Head of caudate nucleus (tissue), 42 donors: ENCODE results near the gene REEP5.
A peak's percentile ranks its signal among the peaks of the same experiment; 100 is the strongest.
"Not testable (repeated sequence)": the region's sequence is repeated elsewhere in the genome, so short reads cannot be mapped to it uniquely, and the experiment has no call there.

Source experiments
- DNase-seq, 42 donors: peaks; one replicate each; pipeline versions ENCODE4 v3.0.0 to v3.0.0-alpha.2; 2020 to 2021; ENCODE audit warnings: mixed read lengths in 7 of 42
- intact Hi-C: fragments of 100-400 bp; cut with DNase I; formaldehyde crosslinking; loops from one replicate; pipeline ENCODE4 v1.15.0; 2022

Gene REEP5

DNA sequence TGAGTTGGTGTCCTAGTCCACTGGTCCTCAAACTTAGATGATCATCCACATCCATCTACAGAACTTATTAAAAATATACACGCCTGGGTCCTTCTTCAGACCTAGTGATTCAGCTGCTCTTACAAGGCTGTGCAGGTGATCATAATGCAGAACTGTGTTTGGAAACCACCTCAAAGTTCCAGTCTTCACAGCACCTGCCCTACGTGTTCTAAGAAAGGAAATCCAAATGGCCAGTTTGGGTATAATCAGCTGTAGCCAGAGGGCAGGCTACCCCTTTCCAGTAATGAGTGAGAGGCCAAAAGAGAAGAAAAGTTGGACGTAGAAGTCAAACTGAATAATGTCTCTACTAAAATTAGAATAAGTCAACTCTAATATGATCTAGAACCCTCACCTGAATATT, 15.4 kb downstream of the REEP5 start:
- intact Hi-C loops = no loop called here

GRCh38 chr5:112904996-112905395, 17.0 kb downstream of the REEP5 start:
- DNase-seq = peak in 1 of 42 donors; percentile 12
- intact Hi-C loops = not testable (repeated sequence)

More for the DNA sequence above, 15.4 kb downstream of the REEP5 start:
- peak in 1 of 42 donors; percentile 28 for DNase-seq

- intact Hi-C loops = no loop called here
- no peak for DNase-seq
Measured at GRCh38 chr5:112902561-112902960, 19.5 kb downstream of the REEP5 start.

DNA sequence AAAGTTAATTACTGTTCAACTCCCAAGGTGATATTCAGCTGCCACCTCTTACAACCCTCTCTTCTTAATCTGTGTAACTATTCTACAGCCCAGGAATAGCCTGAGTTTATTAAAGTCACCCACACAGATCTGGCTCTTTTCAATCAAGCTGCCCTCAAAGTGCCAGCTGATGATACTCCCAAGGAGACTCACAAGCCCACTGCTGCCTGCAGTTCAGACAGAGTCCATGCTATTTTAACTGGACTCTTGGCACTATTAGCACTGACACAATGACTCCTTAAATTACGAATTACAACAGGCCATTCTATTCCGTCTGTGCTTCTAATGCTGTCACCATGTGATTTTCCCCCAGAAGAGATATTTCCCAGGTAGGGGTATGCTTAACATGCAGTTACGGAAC, 26.3 kb downstream of the REEP5 start:
- DNase-seq = no peak
- intact Hi-C loops = no loop called here

DNA sequence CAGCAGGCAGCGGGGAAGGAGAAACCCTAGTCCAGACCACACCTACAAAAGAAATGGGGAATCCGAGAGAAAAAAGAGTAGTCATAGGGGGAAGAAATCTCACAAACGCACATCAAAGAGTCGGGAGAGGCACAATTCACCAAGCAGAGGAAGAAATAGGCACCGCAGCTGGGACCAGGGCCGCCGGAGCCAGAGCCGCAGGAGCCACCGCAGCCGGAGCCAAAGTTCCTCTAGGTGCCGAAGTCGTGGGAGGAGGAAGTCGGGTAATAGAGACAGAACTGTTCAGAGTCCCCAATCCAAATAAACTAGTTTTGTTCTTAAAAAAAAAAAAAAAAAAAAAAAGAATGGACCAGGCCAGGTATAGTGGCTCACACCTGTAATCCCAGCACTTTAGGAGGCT, 29.3 kb downstream of the REEP5 start:
- intact Hi-C loops = no loop called here
- no peak for DNase-seq

- intact Hi-C loops, DNase-seq: not testable (repeated sequence)
Measured at GRCh38 chr5:112892066-112892465, 30.0 kb downstream of the REEP5 start.

DNA sequence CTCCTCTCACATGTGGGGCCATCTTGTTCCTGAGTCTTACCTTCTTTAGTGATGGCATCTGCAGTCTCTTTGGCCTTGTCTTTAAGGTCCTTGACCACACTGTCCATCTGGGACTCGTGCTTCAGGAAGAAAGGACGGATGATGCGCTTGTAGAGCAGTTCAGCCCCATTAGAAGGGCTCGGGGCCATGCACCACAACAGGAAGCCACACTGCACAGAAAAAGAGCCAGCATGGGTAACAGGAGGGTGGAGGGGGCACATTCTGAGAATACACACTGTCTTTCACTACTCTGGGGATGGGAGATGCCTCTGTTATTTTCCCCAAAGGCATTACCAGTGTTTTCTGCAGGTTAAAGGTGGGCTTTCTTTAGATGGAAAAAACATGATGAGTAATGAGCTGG, 35.1 kb downstream of the REEP5 start:
- intact Hi-C loops = no loop called here
- no peak for DNase-seq

DNA sequence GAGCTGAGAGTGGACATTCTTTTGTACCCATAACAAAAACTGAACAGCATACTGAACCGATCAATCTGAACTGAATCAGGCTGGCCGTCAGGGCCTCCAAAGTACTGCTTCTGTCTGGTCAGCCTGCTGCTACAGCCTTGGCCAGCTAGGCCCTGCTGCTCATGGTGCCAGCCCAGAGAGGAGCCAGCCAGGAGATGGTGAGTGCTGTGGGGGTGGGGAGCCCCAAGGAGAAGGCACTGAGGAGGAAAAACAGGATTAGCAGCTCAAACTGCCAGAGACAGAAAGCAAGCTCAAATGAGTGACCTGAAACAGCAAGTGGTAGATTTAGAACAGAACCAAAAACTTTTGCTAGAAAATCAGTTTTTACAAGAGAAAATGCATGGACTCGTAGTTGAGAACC, 37.0 kb downstream of the REEP5 start:
- intact Hi-C loops = no loop called here
- DNase-seq = peak in 40 of 42 donors; percentile 17 to 80 (median 52)

- intact Hi-C loops = no loop called here
- no peak for DNase-seq
Measured at GRCh38 chr5:112883192-112883591, 38.8 kb downstream of the REEP5 start.

DNA sequence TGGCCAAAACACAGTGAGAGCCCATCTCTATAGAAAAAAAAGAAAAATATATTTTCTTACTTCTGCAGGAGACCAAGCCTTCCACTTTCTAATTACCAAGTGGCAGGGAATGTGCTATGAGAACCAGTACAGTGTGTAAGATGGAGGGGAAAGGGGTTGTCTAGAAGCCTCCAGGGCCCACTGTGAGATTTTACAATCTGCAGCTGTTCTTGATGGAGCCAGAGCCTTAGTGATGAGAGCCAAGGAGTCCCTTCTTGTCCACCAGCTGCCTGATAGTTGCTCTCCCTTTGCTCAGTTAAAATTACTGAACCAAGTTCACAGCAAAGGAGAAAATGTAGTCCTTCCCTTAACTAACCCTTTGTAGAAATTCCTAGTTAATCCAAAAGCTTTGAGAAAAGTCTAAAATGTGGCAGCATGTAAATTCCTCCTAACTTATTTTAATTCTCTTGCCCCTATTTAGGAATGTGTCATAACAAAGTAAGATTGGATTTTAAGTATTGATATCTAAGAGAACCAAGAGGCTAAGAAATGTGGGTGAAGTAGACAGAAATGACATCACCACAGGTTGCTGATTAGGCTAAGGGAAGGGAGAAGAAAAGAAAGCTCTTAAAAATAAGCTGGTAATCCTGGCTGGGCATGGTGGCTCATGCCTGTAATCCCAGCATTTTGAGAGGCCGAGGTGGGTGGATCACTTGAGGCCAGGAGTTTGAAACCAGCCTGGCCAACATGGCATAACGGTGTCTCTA, 41.6 kb downstream of the REEP5 start:
- DNase-seq = no peak
- intact Hi-C loops = no loop called here

DNA sequence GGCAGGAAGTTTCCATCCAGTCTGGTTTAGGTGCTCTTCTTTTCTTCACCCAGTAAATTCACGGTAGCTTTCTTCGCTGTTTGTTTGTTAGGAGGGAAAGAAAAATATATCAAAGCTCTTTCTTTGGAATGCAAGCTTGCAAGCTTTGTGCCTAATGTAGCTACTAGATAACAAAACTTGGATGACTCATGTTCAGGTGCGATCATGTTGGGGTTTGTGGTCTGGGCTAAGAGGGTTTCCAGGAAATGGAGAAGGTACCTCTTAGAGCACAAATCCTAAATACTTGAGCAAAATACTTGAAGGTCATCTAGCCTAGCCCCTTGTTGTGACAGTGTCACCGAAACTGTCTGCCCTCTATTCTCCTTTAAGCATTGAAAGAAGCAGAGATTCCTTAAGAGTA, 43.3 kb downstream of the REEP5 start:
- no peak for DNase-seq
- intact Hi-C loops = no loop called here

GRCh38 chr5:112878101-112878500, 43.9 kb downstream of the REEP5 start:
- intact Hi-C loops = no loop called here
- DNase-seq = no peak

GRCh38 chr5:112876362-112876761, 45.7 kb downstream of the REEP5 start:
- intact Hi-C loops = no loop called here
- DNase-seq = no peak

GRCh38 chr5:112870966-112871365, 51.1 kb downstream of the REEP5 start:
- intact Hi-C loops = no loop called here
- no peak for DNase-seq

DNA sequence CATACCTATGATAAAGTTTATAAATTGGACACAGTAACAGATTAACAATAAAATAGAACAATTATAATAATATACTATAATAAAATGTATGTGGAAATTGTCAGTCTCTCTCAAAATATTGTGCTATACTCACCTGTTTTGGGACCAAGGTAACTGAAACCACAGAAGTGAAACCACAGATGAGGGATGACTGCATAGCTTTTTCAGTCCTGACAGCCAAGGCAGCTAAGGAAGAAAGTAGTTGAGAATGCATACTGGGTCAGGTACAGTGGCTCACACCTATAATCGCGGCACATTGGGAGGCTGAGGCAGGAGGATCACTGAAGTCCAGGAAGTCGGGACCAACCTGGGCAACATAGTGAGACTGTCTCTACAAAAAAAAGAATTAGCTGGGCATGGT, 52.1 kb downstream of the REEP5 start:
- intact Hi-C loops = no loop called here
- no peak for DNase-seq

- intact Hi-C loops = no loop called here
- no peak for DNase-seq
Measured at GRCh38 chr5:112867411-112867810, 54.6 kb downstream of the REEP5 start.

- no peak for DNase-seq
- intact Hi-C loops = no loop called here
Measured at GRCh38 chr5:112866739-112867138, 55.3 kb downstream of the REEP5 start.

DNA sequence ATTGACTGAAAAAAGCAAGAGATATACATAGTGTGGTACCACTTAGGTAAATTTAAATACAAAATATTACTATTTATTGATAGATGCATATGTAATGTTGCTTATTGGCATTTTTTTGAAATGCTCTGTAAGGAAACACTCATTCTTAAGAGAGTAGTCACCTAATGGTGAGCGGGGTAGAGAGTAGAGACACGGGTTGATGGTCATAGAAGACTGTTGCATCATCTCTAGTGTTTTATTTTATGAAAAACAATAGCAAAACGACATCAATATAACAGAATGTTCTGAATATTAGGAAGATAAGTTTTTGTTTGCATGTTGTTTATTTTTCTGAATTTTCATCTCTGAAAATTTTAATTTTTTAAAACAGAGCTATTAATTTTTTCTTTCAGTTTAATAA, 56.9 kb downstream of the REEP5 start:
- intact Hi-C loops = no loop called here
- DNase-seq = no peak

- peak in 8 of 42 donors; percentile 4 to 47 (median 20) for DNase-seq
- intact Hi-C loops = no loop called here
Measured at GRCh38 chr5:112863549-112863948, 58.5 kb downstream of the REEP5 start.

GRCh38 chr5:112862085-112862484, 59.9 kb downstream of the REEP5 start:
- no peak for DNase-seq
- intact Hi-C loops = no loop called here

GRCh38 chr5:112861638-112861985, 60.4 kb downstream of the REEP5 start:
- intact Hi-C loops = loop anchor here (2.0 kb wide), 1 partner anchor 59 kb away; no protein-coding TSS in a partner anchor
- no peak for DNase-seq
